PC-9 (cell line): ENCODE data around the gene VWA3B. TPM values are rescaled to one million over a fixed set of nuclear protein-coding genes. Genes with fewer than 3 reads are reported as not detected.

Experiments
- BruUV-seq: library from RNA; stranded (reverse); fragments of 400-500 nt; replicated peaks from 2 replicates; lab custom pipeline; 2021; lab: Mats Ljungman, UMichigan
- CTCF ChIA-PET: fragments of 300-600 bp; sonication (Branson Sonifier 250); formaldehyde crosslinking; loops from one replicate; lab custom pipeline; 2022; ENCODE audit warnings: antibody characterized with exemption; lab: Charles Lee
- POLR2A ChIA-PET: fragments of 300-600 bp; sonication (Branson Sonifier 250); formaldehyde crosslinking; loops from one replicate; lab custom pipeline; 2022; ENCODE audit warnings: antibody characterized with exemption; ENCODE audit not compliant: unreplicated experiment; lab: Charles Lee
- DNase-seq, 2 experiments: peaks; one replicate each; pipeline versions ENCODE4 v3.0.0 to v3.0.0-alpha.2; 2015 to 2022; ENCODE audit warnings: mixed read lengths in 1 of 2
- H2AFZ ChIP-seq: fragments of 200-600 bp; sonication (generic); 2 replicates; pipeline ENCODE4 v1.8.1; 2017; ENCODE audit warnings: antibody characterized with exemption
- H3F3A ChIP-seq: fragments of 200-600 bp; sonication (generic); 2 replicates; pipeline ENCODE4 v1.8.1; 2017; ENCODE audit warnings: antibody characterized with exemption, mild to moderate bottlenecking, low read depth; ENCODE audit not compliant: insufficient read depth
- H3K27ac ChIP-seq: fragments of 200-600 bp; sonication (generic); 2 replicates; pipeline ENCODE4 v1.6.1; 2016; ENCODE audit warnings: mixed run types
- H3K27me3 ChIP-seq: fragments of 200-600 bp; sonication (generic); 2 replicates; pipeline ENCODE4 v1.6.1; 2016; ENCODE audit warnings: low read depth, mixed run types; ENCODE audit not compliant: insufficient read depth
- H3K36me3 ChIP-seq: fragments of 200-600 bp; sonication (generic); 2 replicates; pipeline ENCODE4 v1.6.1; 2016; ENCODE audit warnings: low read depth, mixed run types
- H3K4me1 ChIP-seq: fragments of 200-600 bp; sonication (generic); replicated peaks from 2 replicates; pipeline ENCODE4 v1.6.1; 2016; ENCODE audit warnings: mixed run types; ENCODE audit not compliant: insufficient read depth
- H3K4me2 ChIP-seq: fragments of 200-600 bp; sonication (generic); 2 replicates; pipeline ENCODE4 v1.6.1; 2017; ENCODE audit warnings: mixed run types
- H3K4me3 ChIP-seq: fragments of 200-600 bp; sonication (generic); 2 replicates; pipeline ENCODE4 v1.6.1; 2016; ENCODE audit warnings: mixed run types
- H3K79me2 ChIP-seq: fragments of 200-600 bp; sonication (generic); 2 replicates; pipeline ENCODE4 v1.6.1; 2017; ENCODE audit warnings: low read depth, mixed run types
- H3K9me2 ChIP-seq: fragments of 200-600 bp; sonication (generic); 2 replicates; pipeline ENCODE4 v1.8.1; 2017; ENCODE audit warnings: mild to moderate bottlenecking; ENCODE audit not compliant: insufficient read depth
- H3K9me3 ChIP-seq: fragments of 200-600 bp; sonication (generic); 2 replicates; pipeline ENCODE4 v1.8.1; 2016; ENCODE audit warnings: low read depth; ENCODE audit not compliant: insufficient read depth
- H4K20me1 ChIP-seq: fragments of 200-600 bp; sonication (generic); 2 replicates; pipeline ENCODE4 v1.8.1; 2017; ENCODE audit not compliant: insufficient read depth
- EZH2 ChIP-seq: fragments of 200-600 bp; sonication (generic); IDR thresholded peaks from 2 replicates; pipeline ENCODE4 v1.8.0; 2017; ENCODE audit warnings: antibody characterized with exemption, low read depth
- intact Hi-C: fragments of 100-400 bp; cut with micrococcal nuclease; formaldehyde crosslinking; loops from one replicate; pipeline ENCODE4 v1.10.0; 2022; ENCODE audit not compliant: unreplicated experiment
- total RNA-seq: library from RNA; stranded (reverse); gene quantifications from 2 replicates; pipeline ENCODE4 v1.2.3, GENCODE V29; 2021
- TF ChIP-seq, protein P1 (sequence below): fragments of 200-600 bp; sonication (generic); conservative IDR thresholded peaks from 2 replicates; pipeline ENCODE4 v1.6.1; 2017; ENCODE audit warnings: mixed run types, antibody characterized with exemption, mild to moderate bottlenecking, moderate library complexity

The VWA3B gene
- total RNA-seq, 1 experiment from 2014 or later, result not detected

DNA sequence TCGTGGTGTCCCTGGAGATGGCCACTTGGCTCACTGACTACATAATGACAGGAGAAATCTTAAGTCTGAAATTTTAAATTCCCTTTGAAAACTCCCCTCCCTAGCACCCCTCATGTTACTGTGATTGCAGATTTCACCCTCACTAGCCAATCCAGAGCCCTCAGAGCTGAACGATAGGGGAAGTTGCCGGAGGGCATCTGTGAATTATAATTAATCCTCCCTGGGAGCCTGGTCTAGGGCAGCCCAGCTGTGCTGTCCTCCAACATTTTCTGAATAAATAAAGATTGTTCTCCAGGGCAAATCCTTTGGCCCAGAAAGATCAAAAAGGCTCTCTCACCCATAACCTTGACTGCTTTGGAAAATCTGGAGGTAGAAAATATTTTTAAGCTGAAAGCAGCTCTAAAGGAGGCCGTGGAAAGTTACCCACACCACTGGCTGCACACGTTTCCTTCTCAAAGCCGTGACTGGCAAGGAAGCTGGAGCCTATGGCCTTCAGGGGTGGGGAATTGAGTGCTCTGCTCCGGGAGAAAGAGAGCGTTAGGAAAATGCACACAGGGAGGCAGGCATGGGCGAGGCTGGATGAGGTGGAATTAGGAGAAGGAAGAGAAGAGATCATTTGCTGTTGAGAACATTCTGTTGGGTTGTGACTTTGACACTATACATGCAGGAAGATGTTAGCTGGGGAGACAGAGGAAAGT, 190.3 kb downstream of the VWA3B start:
- Histone ChIP-seq H3K79me2 (no peaks in the 10 kb centered on the region), H3K9me3 (no peaks in the 10 kb centered on the region), H3K27me3 (peaks cover 38% of the 10 kb centered on the region), H3K9me2 (no peaks in the 10 kb centered on the region), H3K4me2 (no peak overlapping the region), H2AFZ (no peak overlapping the region), H3K36me3 (no peaks in the 10 kb centered on the region), H3F3A (no peaks in the 10 kb centered on the region), H4K20me1 (no peaks in the 10 kb centered on the region), H3K4me3 (no peak overlapping the region), H3K4me1 (0 out of 2 replicates have a peak, but pooled peaks cover 6% of the 10 kb centered on the region), H3K27ac (no peak overlapping the region)
- BruUV-seq, result no TSS peak
- intact Hi-C loops, result no loop called here
- CTCF ChIA-PET, result no interaction called here
- DNase-seq, result no peak
- POLR2A ChIA-PET, result no interaction called here
- TF ChIP-seq EZH2, result no peak
- TF ChIP-seq, protein P1, sequence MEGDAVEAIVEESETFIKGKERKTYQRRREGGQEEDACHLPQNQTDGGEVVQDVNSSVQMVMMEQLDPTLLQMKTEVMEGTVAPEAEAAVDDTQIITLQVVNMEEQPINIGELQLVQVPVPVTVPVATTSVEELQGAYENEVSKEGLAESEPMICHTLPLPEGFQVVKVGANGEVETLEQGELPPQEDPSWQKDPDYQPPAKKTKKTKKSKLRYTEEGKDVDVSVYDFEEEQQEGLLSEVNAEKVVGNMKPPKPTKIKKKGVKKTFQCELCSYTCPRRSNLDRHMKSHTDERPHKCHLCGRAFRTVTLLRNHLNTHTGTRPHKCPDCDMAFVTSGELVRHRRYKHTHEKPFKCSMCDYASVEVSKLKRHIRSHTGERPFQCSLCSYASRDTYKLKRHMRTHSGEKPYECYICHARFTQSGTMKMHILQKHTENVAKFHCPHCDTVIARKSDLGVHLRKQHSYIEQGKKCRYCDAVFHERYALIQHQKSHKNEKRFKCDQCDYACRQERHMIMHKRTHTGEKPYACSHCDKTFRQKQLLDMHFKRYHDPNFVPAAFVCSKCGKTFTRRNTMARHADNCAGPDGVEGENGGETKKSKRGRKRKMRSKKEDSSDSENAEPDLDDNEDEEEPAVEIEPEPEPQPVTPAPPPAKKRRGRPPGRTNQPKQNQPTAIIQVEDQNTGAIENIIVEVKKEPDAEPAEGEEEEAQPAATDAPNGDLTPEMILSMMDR, result no peak

DNA sequence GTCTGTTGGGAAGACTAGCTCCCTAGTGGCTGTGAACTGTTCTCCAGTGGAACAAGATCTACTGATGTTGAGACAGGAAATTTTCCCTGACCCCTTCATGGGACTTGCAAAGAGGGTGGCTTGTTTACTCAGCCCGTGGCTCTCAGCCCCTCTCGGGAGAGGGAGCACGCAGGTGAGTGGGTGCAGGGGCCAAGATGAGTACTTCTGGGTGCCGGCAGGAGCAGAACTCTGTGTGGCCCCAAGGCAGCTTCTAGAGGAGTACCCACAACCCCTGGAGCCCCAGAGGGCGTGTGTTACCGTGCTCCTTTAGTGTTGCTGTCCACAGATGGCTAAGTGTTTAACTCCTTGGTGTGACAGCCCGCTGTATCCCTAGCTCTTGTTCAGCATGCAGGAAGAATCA, 191.1 kb downstream of the VWA3B start:
- Histone ChIP-seq H3F3A (no peaks in the 10 kb centered on the region), H3K4me3 (no peak overlapping the region), H3K36me3 (no peaks in the 10 kb centered on the region), H3K9me3 (no peaks in the 10 kb centered on the region), H3K79me2 (no peaks in the 10 kb centered on the region), H3K4me2 (no peak overlapping the region), H3K27ac (no peak overlapping the region), H3K27me3 (peaks cover 38% of the 10 kb centered on the region), H2AFZ (no peak overlapping the region), H3K9me2 (no peaks in the 10 kb centered on the region), H4K20me1 (no peaks in the 10 kb centered on the region), H3K4me1 (0 out of 2 replicates have a peak, but pooled peaks cover 6% of the 10 kb centered on the region)
- intact Hi-C loops, result no loop called here
- DNase-seq, result no peak
- ChIA-PET CTCF (no interaction called here), POLR2A (no interaction called here)
- TF ChIP-seq, protein P1, result no peak
- TF ChIP-seq EZH2, result no peak
- BruUV-seq, result no TSS peak

DNA sequence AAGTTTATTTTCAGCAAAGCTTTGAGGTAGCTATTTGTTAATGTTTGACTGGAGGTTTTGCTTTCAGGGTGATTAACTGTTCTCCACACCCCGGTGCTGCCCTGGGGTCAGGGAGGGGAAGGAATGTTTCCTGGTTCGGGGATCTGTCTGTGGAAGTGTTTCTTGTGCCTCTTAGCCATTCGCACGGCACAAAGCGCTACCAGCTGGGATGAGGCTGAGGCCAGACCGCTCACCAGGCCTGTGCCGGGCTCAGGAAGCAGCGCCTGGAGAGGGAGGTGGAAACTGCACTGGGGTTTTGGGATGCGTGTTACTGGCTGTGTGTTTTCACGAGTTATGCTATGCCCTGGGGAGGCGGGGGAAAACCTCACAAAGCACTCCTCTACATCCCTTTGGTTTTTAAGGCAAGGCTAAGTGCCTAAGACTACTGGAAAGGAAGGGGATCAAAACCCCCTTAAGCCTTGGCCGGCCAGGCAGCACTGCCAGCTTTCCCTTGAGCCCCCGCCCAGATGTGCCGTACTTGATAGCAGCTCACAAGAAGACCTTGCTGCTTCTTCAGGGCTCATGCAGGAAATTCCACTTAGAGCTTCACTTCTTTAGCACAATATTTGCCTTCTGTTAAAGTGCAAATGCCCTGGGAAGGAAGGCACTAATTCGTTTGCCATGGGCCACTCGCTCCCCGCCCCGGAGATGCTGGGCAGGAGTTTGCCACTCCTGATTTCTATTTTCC, 193.6 kb downstream of the VWA3B start:
- no peaks in the 10 kb centered on the region for H3K79me2 ChIP-seq
- intact Hi-C loops, result no loop called here
- H3K4me3 ChIP-seq, result no peak overlapping the region
- H3F3A ChIP-seq, result no peaks in the 10 kb centered on the region; the same call in 1 of the 2 replicates
- H3K27ac ChIP-seq, result no peak overlapping the region
- H3K36me3 ChIP-seq, result no peaks in the 10 kb centered on the region
- H2AFZ ChIP-seq, result no peak overlapping the region
- no peak for DNase-seq
- H3K9me3 ChIP-seq, result no peaks in the 10 kb centered on the region
- no TSS peak for BruUV-seq
- no peaks in the 10 kb centered on the region for H3K9me2 ChIP-seq
- H3K4me2 ChIP-seq, result no peak overlapping the region
- H4K20me1 ChIP-seq, result no peaks in the 10 kb centered on the region
- 0 out of 2 replicates have a peak, but pooled peaks cover 6% of the 10 kb centered on the region for H3K4me1 ChIP-seq
- TF ChIP-seq EZH2, result no peak
- TF ChIP-seq, protein P1, result no peak
- POLR2A ChIA-PET, result interaction anchor here (0.6 kb wide), 1 partner anchor 380 kb away, joined by 5 read pairs; no protein-coding TSS in a partner anchor
- CTCF ChIA-PET, result interaction anchor here (0.5 kb wide), 1 partner anchor 137 kb away, joined by 3 read pairs; no protein-coding TSS in a partner anchor
- H3K27me3 ChIP-seq, result peaks cover 38% of the 10 kb centered on the region
